Keratinocyte (primary cell): ENCODE measurements around the gene CCDC197. TPM values are rescaled to one million over a fixed set of nuclear protein-coding genes. Genes with fewer than 3 reads are reported as not detected.

ENCODE experiments used
- DNase-seq: peaks from one replicate; pipeline ENCODE4 v3.0.0-alpha.2; 2011; ENCODE audit warnings: low read depth, missing footprints, low spot score
- FAIRE-seq: peaks from 2 replicates; lab custom pipeline; 2011; peaks lifted over from hg19 to GRCh38; lab: Jason Lieb, UNC
- H2AFZ ChIP-seq: 2 replicates; pipeline ENCODE4 v1.6.0; 2012; ENCODE audit warnings: low read length, control low read depth, inconsistent platforms; ENCODE audit not compliant: control insufficient read depth
- H3K27ac ChIP-seq: 2 replicates; pipeline ENCODE4 v1.5.1; 2011; ENCODE audit warnings: low read length; ENCODE audit not compliant: control insufficient read depth, insufficient read depth
- H3K27me3 ChIP-seq: 3 replicates; pipeline ENCODE4 v1.6.0; 2011; ENCODE audit warnings: low read length; ENCODE audit not compliant: control insufficient read depth, insufficient read depth; ENCODE audit errors: extremely low read depth
- H3K36me3 ChIP-seq, 2 experiments: 2 replicates in 1 of 2; 3 replicates in 1 of 2; pipeline ENCODE4 v1.5.1; 2011; ENCODE audit warnings: low read length in 2 of 2, mild to moderate bottlenecking in 1 of 2; ENCODE audit not compliant: control insufficient read depth in 2 of 2, insufficient read depth in 2 of 2; ENCODE audit errors: extremely low read depth in 1 of 2
- H3K4me1 ChIP-seq: 3 replicates; pipeline ENCODE4 v1.5.1; 2011; ENCODE audit warnings: low read length; ENCODE audit not compliant: control insufficient read depth, insufficient read depth; ENCODE audit errors: extremely low read depth
- H3K4me2 ChIP-seq: 3 replicates; pipeline ENCODE4 v1.6.0; 2011; ENCODE audit warnings: low read depth, low read length; ENCODE audit not compliant: control insufficient read depth, insufficient read depth; ENCODE audit errors: extremely low read depth
- H3K4me3 ChIP-seq, 3 experiments: fragments of 200-600 bp in 1 of 3; sonication (generic) in 1 of 3; 2 replicates in 2 of 3; 3 replicates in 1 of 3; pipeline ENCODE4 v1.5.1; 2011 to 2016; ENCODE audit warnings: low read length in 3 of 3, mild to moderate bottlenecking in 3 of 3, control low read depth in 2 of 3, inconsistent platforms in 1 of 3, low read depth in 1 of 3, mixed read lengths in 1 of 3, mixed run types in 1 of 3, moderate library complexity in 1 of 3; ENCODE audit not compliant: control insufficient read depth in 2 of 3, insufficient read depth in 2 of 3; ENCODE audit errors: extremely low read depth in 1 of 3
- H3K79me2 ChIP-seq: 2 replicates; pipeline ENCODE4 v1.6.0; 2012; ENCODE audit warnings: low read length; ENCODE audit not compliant: control insufficient read depth, insufficient read depth
- H3K9ac ChIP-seq: 3 replicates; pipeline ENCODE4 v1.6.0; 2011; ENCODE audit warnings: low read length; ENCODE audit not compliant: control insufficient read depth, insufficient read depth; ENCODE audit errors: extremely low read depth
- H3K9me1 ChIP-seq: 3 replicates; pipeline ENCODE4 v1.6.0; 2011; ENCODE audit warnings: low read length; ENCODE audit not compliant: control insufficient read depth, insufficient read depth; ENCODE audit errors: extremely low read depth
- H3K9me3 ChIP-seq: 2 replicates; pipeline ENCODE4 v1.5.1; 2012; ENCODE audit warnings: low read depth, low read length; ENCODE audit not compliant: control insufficient read depth
- H4K20me1 ChIP-seq: 3 replicates; pipeline ENCODE4 v1.6.0; 2011; ENCODE audit warnings: low read length; ENCODE audit not compliant: control insufficient read depth, insufficient read depth; ENCODE audit errors: extremely low read depth
- EZH2 ChIP-seq: IDR thresholded peaks from one replicate; pipeline ENCODE4 v1.6.1; 2012; ENCODE audit warnings: inconsistent platforms, mild to moderate bottlenecking, low read length, moderate library complexity
- dilution Hi-C: fragments of 300-500 bp; cut with MboI; formaldehyde crosslinking; loops from one replicate; pipeline ENCODE4 v1.7.0; 2020; ENCODE audit warnings: low sequenced_read_pairs; ENCODE audit not compliant: extremely low pct_ligation_motif_present
- polyA plus RNA-seq, 5 experiments: library from polyadenylated mRNA; depleted of rRNA in 3 of 5; stranded (reverse) in 3 of 5; stranded (forward) in 1 of 5; unstranded in 1 of 5; fragments of >200 nt; gene quantifications; 1 replicate in 1 of 5; 2 replicates in 3 of 5; 3 replicates in 1 of 5; pipeline versions ENCODE4 v1.2.1 to v1.2.3, GENCODE V29; 2011 to 2012; ENCODE audit warnings: missing spikeins in 2 of 5, low read depth in 1 of 5, low replicate concordance in 1 of 5
- TF ChIP-seq, protein P1 (sequence below), 3 experiments: IDR thresholded peaks in 1 of 3; conservative IDR thresholded peaks in 1 of 3; optimal IDR thresholded peaks in 1 of 3; 2 replicates in 2 of 3; 3 replicates in 1 of 3; pipeline versions ENCODE3 to v1.5.1; 2011; ENCODE audit warnings: low read length in 3 of 3, mild to moderate bottlenecking in 3 of 3, moderate library complexity in 2 of 3, control low read depth in 1 of 3, inconsistent platforms in 1 of 3; ENCODE audit not compliant: insufficient read depth in 2 of 3; ENCODE audit errors: extremely low read depth in 1 of 3

CCDC197 gene
- polyA plus RNA-seq, 1 donor (not counting 4 experiments of a cell fraction or from before 2014, with no cell fraction given) = not detected

DNA sequence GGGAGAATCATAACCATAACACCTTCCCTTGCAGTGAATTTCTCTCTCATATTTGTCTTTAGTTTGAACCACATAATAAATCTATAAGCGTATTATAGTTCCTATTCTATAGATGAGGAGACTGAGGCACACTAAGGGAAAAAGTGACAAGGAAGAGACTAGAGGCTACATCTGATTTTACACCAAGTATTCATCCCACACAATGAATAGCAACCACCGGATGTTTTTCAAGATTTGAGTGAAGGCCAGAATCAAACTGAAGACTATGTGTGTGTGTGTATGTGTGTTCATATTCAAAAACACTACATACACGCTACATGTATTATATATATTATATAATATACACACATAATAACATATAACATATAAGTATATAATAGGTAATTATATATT lies 25.5 kb upstream of the CCDC197 start:
- Histone ChIP-seq H3K4me3 (no peak overlapping the region), H3K9ac (no peak overlapping the region), H3K79me2 (no peaks in the 10 kb centered on the region), H2AFZ (no peak overlapping the region), H3K27me3 (peaks cover 20% of the 10 kb centered on the region), H4K20me1 (no peaks in the 10 kb centered on the region), H3K4me2 (no peak overlapping the region), H3K36me3 (no peaks in the 10 kb centered on the region), H3K9me3 (no peaks in the 10 kb centered on the region), H3K4me1 (no peaks in the 10 kb centered on the region), H3K9me1 (no peaks in the 10 kb centered on the region), H3K27ac (no peak overlapping the region)
- TF ChIP-seq, protein P1, sequence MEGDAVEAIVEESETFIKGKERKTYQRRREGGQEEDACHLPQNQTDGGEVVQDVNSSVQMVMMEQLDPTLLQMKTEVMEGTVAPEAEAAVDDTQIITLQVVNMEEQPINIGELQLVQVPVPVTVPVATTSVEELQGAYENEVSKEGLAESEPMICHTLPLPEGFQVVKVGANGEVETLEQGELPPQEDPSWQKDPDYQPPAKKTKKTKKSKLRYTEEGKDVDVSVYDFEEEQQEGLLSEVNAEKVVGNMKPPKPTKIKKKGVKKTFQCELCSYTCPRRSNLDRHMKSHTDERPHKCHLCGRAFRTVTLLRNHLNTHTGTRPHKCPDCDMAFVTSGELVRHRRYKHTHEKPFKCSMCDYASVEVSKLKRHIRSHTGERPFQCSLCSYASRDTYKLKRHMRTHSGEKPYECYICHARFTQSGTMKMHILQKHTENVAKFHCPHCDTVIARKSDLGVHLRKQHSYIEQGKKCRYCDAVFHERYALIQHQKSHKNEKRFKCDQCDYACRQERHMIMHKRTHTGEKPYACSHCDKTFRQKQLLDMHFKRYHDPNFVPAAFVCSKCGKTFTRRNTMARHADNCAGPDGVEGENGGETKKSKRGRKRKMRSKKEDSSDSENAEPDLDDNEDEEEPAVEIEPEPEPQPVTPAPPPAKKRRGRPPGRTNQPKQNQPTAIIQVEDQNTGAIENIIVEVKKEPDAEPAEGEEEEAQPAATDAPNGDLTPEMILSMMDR (optimal IDR thresholded peaks at IDR 0.05 in 1 of 3, IDR thresholded peaks at IDR 0.05 in 1 of 3, conservative IDR thresholded peaks at IDR 0.05 in 1 of 3; ENCODE audit: extremely low read depth in 1 of 3, insufficient read depth in 2 of 3, low read length in 3 of 3) = no peak
- TF ChIP-seq EZH2 = no peak
- FAIRE-seq (no peak), DNase-seq (no peak)
- dilution Hi-C loops = no loop called here

DNA sequence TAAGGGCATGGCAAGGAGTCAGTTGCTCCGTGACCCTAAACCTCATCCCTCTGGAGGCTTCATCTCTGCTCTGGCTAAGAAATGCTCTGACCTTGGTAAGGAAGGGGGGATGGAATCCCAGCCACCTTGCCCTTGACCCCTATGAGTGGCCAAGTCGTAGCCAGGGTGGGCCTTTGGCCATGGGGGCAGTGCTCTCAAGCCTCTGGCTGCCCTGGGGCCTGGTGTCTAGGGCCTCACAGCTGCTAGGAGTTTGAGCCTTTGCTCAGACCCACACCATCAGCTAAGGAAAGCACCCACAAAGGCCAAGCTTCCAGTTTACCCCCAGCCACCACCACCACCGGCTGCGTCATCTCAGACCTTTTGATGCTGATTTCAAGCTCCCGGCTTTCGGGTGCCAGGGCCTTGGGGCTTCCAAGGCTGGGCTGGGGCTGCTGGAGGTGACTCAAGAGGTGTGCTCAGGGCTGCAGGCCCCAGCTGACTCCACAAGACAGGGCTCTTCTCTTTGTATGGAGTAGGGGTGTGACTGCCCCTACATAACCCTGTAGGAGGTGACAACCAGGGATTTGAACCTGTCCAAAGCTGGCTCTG lies 24.4 kb upstream of the CCDC197 start:
- no peaks in the 10 kb centered on the region for H3K4me1 ChIP-seq
- no peaks in the 10 kb centered on the region for H3K9me1 ChIP-seq
- DNase-seq (no peak), FAIRE-seq (no peak)
- no peaks in the 10 kb centered on the region for H3K36me3 ChIP-seq
- TF ChIP-seq, protein P1 (optimal IDR thresholded peaks at IDR 0.05 in 1 of 3, IDR thresholded peaks at IDR 0.05 in 1 of 3, conservative IDR thresholded peaks at IDR 0.05 in 1 of 3; ENCODE audit: extremely low read depth in 1 of 3, insufficient read depth in 2 of 3, low read length in 3 of 3) = no peak
- TF ChIP-seq EZH2 = no peak
- H3K4me2 ChIP-seq = no peak overlapping the region
- no peak overlapping the region for H3K27ac ChIP-seq
- dilution Hi-C loops = no loop called here
- H3K4me3 ChIP-seq = no peak overlapping the region
- H3K9ac ChIP-seq = no peak overlapping the region
- no peak overlapping the region for H2AFZ ChIP-seq
- no peaks in the 10 kb centered on the region for H4K20me1 ChIP-seq
- H3K27me3 ChIP-seq = peaks cover 20% of the 10 kb centered on the region
- no peaks in the 10 kb centered on the region for H3K9me3 ChIP-seq
- H3K79me2 ChIP-seq = no peaks in the 10 kb centered on the region
